ENCODE measurements around the gene POC1A.

DNA sequence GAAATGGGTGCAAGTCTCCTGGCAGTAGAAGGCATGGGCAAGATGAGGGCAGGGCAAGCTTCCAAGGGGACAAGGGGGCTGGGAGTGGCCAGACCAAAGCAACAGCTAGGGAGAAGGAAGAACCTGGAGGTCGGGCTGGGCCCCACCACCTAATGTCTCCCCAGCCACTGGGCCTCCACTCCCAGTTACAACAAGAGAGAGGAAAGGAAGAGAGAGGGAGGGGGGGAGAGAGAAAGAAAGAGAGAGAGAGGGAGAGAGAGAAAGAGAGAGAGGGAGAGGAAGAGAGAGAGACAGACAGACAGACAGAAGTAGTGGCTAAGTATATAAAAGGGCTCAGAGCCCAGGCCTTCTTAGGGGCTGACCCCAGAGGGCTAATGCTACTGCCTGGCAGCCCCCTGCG lies 104.7 kb downstream of the POC1A start:
- TF ChIP-seq EP300 (IDR thresholded peaks at IDR 0.05): no peak
- TF ChIP-seq, protein P1, sequence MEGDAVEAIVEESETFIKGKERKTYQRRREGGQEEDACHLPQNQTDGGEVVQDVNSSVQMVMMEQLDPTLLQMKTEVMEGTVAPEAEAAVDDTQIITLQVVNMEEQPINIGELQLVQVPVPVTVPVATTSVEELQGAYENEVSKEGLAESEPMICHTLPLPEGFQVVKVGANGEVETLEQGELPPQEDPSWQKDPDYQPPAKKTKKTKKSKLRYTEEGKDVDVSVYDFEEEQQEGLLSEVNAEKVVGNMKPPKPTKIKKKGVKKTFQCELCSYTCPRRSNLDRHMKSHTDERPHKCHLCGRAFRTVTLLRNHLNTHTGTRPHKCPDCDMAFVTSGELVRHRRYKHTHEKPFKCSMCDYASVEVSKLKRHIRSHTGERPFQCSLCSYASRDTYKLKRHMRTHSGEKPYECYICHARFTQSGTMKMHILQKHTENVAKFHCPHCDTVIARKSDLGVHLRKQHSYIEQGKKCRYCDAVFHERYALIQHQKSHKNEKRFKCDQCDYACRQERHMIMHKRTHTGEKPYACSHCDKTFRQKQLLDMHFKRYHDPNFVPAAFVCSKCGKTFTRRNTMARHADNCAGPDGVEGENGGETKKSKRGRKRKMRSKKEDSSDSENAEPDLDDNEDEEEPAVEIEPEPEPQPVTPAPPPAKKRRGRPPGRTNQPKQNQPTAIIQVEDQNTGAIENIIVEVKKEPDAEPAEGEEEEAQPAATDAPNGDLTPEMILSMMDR (IDR thresholded peaks at IDR 0.05): no peak
- no peak for TF ChIP-seq POLR2AphosphoS5 (IDR thresholded peaks at IDR 0.05)
- TF ChIP-seq POLR2A (IDR thresholded peaks at IDR 0.05): no peak

Measured in upper lobe of left lung (tissue), 4 donors.